KMS-11 (cell line): Measurements from ENCODE around the gene UQCRC2.
A peak's percentile ranks its signal among the peaks of the same experiment; 100 is the strongest.
"Not testable (repeated sequence)": the region's sequence is repeated elsewhere in the genome, so short reads cannot be mapped to it uniquely, and the experiment has no call there.

ENCODE experiments used
- H2AFZ ChIP-seq: fragments of 200-600 bp; sonication (generic); 2 replicates; pipeline ENCODE4 v1.6.1; 2016; ENCODE audit warnings: antibody characterized with exemption, mixed run types, low read depth
- H3K27ac ChIP-seq: fragments of 200-600 bp; sonication (generic); 2 replicates; pipeline ENCODE4 v1.6.1; 2016; ENCODE audit warnings: mild to moderate bottlenecking, mixed run types
- H3K27me3 ChIP-seq: fragments of 200-600 bp; sonication (generic); 2 replicates; pipeline ENCODE4 v1.6.1; 2017; ENCODE audit warnings: mild to moderate bottlenecking, low read depth, mixed run types, moderate library complexity; ENCODE audit not compliant: insufficient read depth
- H3K36me3 ChIP-seq: fragments of 200-600 bp; sonication (generic); 2 replicates; pipeline ENCODE4 v1.6.1; 2017; ENCODE audit warnings: mild to moderate bottlenecking, mixed run types; ENCODE audit not compliant: insufficient read depth
- H3K4me1 ChIP-seq: fragments of 200-600 bp; sonication (generic); 2 replicates; pipeline ENCODE4 v1.6.1; 2016; ENCODE audit warnings: mild to moderate bottlenecking, low read depth, mixed run types; ENCODE audit not compliant: poor library complexity, severe bottlenecking
- H3K4me2 ChIP-seq: fragments of 200-600 bp; sonication (generic); 2 replicates; pipeline ENCODE4 v1.7.0; 2016; ENCODE audit warnings: mild to moderate bottlenecking, mixed run types
- H3K4me3 ChIP-seq: fragments of 200-600 bp; sonication (generic); IDR thresholded peaks from 2 replicates; pipeline ENCODE4 v1.6.1; 2017; ENCODE audit warnings: low read depth, low read length, mixed read lengths; ENCODE audit not compliant: insufficient read depth
- H3K79me2 ChIP-seq: fragments of 200-600 bp; sonication (generic); 2 replicates; pipeline ENCODE4 v1.6.1; 2016; ENCODE audit warnings: low read depth, mixed run types; ENCODE audit not compliant: insufficient read depth
- H3K9ac ChIP-seq: fragments of 200-600 bp; sonication (generic); 2 replicates; pipeline ENCODE4 v1.6.1; 2016; ENCODE audit warnings: mild to moderate bottlenecking, mixed run types
- H4K20me1 ChIP-seq: fragments of 200-600 bp; sonication (generic); 2 replicates; pipeline ENCODE4 v1.6.1; 2016; ENCODE audit warnings: mild to moderate bottlenecking, mixed run types; ENCODE audit not compliant: insufficient read depth
- TF ChIP-seq, protein P1 (sequence below): fragments of 200-600 bp; sonication (generic); conservative IDR thresholded peaks from 2 replicates; pipeline ENCODE4 v1.6.1; 2017; ENCODE audit warnings: low read depth, mild to moderate bottlenecking, antibody characterized with exemption, low read length, moderate library complexity, mixed read lengths

Gene UQCRC2

DNA sequence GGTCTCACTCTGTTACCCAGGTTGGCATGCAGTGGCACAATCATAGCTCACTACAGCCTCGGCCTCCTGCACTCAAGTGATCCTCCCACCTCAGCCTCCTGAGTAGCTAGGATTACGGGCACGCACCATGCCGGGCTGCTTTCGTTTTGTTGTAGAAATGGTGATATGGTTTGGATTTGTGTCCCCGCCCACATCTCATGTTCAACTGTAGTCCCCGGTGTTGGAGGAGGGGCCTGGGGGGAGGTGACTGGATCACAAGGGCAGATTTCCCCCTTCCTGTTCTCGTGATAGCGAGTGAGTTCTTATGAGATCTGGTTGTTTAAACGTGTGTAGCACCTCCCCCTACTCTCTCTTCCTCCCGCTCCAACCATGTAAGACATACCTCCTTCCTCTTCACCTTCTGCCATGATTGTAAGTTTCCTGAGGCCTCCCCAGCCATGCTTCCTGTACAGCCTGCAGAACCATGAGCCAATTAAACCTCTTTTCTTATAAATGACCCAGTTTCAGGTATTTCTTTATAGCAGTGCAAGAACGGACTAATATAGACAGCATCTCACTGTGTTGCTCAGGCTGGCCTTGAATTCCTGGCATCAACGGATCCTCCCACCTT lies 41.8 kb downstream of the UQCRC2 start:
- Histone ChIP-seq H3K4me3 (no peak overlapping the region), H3K27me3 (no peaks in the 10 kb centered on the region), H3K9ac (no peak overlapping the region), H3K79me2 (no peaks in the 10 kb centered on the region), H3K4me2 (no peak overlapping the region), H4K20me1 (no peaks in the 10 kb centered on the region), H3K27ac (no peak overlapping the region), H3K36me3 (no peaks in the 10 kb centered on the region), H3K4me1 (no peaks in the 10 kb centered on the region), H2AFZ (no peak overlapping the region)
- TF ChIP-seq, protein P1, sequence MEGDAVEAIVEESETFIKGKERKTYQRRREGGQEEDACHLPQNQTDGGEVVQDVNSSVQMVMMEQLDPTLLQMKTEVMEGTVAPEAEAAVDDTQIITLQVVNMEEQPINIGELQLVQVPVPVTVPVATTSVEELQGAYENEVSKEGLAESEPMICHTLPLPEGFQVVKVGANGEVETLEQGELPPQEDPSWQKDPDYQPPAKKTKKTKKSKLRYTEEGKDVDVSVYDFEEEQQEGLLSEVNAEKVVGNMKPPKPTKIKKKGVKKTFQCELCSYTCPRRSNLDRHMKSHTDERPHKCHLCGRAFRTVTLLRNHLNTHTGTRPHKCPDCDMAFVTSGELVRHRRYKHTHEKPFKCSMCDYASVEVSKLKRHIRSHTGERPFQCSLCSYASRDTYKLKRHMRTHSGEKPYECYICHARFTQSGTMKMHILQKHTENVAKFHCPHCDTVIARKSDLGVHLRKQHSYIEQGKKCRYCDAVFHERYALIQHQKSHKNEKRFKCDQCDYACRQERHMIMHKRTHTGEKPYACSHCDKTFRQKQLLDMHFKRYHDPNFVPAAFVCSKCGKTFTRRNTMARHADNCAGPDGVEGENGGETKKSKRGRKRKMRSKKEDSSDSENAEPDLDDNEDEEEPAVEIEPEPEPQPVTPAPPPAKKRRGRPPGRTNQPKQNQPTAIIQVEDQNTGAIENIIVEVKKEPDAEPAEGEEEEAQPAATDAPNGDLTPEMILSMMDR = no peak

DNA sequence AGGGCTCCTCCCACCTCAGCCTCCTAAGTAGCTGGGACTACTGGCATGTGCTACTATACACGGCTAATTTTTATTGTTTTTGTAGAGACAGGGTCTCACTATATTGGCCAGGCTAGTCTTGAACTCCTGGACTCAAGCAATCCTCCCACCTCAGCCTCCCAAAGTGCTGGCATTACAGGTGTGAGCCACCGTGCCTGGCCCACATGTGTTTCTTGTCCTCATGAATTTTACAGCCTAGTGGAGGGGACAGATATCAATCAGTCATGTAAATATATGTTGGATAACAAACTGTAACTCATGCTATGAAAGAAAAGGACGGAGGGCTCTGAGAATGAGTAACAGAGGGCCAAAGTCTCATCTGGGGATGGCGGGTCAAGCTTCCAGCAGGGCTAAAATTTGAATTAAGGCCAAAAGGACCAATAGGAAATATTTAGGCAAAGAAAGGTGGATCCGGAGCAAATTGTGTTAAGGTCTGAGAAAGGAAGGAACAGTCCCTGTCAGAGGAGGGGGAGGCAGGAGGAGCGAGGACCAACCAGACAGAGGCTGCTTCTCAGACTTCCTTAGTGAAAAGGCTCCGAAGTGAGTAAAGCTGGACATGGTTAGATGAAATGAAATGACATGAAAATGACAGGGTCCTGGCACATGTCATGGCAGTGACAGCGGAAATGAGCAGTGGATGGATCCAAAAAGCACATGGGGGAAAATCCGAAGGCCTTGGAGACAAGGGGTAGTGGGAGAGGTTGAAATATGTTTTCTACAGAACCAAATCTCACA lies 43.9 kb downstream of the UQCRC2 start:
- TF ChIP-seq, protein P1 = no peak
- Histone ChIP-seq H3K4me1 (peaks cover 9% of the 10 kb centered on the region), H4K20me1 (no peaks in the 10 kb centered on the region), H3K79me2 (no peaks in the 10 kb centered on the region), H3K4me3 (no peak overlapping the region), H3K4me2 (no peak overlapping the region), H3K9ac (no peak overlapping the region), H3K36me3 (no peaks in the 10 kb centered on the region), H2AFZ (no peak overlapping the region), H3K27ac (no peak overlapping the region), H3K27me3 (no peaks in the 10 kb centered on the region)

DNA sequence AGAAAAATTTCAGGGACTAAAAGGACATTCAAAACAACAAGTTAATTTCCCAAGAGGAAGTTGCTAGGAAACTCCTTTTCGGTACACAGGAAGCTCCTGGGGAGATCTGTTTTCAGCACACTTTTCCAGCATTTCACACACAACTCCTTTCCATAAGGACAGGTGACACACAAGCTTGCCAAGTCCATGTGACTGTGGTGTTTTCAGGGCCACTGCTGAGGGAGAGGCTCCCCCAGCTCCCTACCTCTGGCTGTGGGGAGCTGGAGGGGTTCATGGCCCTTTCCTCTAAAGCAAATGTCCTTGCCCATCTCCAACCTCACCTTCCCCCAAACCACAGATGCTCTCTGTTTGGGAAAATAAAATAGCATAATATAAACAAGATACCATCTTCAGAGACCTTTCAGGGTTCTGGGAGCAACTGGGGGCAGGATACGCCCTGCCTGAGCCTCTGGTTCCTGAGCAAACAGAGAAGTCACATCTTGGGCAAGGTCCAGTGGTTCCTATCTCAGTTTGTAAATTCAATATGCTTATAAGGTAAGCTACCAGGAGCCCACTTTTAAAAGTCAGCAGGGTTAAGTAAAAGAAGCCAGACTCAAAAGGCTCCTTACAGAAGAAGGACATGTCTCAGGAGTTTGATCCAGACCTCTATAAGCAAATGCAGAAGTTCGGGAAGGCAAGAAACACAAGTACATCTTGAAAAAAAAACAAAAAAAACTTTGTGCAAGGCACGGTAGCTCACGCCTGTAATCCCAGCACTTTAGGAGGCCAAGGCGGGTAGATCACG lies 44.7 kb downstream of the UQCRC2 start:
- Histone ChIP-seq H4K20me1 (no peaks in the 10 kb centered on the region), H3K27me3 (no peaks in the 10 kb centered on the region), H3K27ac (no peak overlapping the region), H3K36me3 (no peaks in the 10 kb centered on the region), H3K4me3 (no peak overlapping the region), H3K4me1 (peaks cover 9% of the 10 kb centered on the region), H3K79me2 (no peaks in the 10 kb centered on the region), H3K9ac (no peak overlapping the region), H2AFZ (no peak overlapping the region), H3K4me2 (no peak overlapping the region)
- TF ChIP-seq, protein P1 = no peak

DNA sequence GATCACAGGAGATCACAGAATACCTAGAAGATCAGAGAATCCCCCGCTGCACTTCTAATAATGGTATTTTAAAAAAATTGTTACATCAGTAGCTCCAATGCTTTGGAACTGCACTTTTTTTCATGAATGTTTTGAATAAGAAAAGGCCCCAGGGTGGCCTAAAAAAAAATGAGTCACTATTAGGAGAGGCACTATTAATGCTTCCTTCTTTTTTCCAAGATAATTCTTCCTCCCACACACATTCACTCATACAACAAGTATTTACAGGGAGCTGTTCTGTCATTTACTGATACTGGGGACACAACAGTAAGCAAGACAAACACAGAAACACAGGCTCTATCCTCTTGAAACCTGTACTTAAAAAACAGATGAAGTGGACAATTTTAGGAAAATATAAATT lies 48.4 kb downstream of the UQCRC2 start:
- no peak overlapping the region for H3K4me3 ChIP-seq
- H3K4me2 ChIP-seq = peak overlapping the region; percentile 89
- H3K27ac ChIP-seq = no peak overlapping the region
- TF ChIP-seq, protein P1 = no peak
- no peaks in the 10 kb centered on the region for H3K36me3 ChIP-seq
- H2AFZ ChIP-seq = peak overlapping the region; percentile 87
- H3K9ac ChIP-seq = no peak overlapping the region
- H3K27me3 ChIP-seq = no peaks in the 10 kb centered on the region
- no peaks in the 10 kb centered on the region for H3K79me2 ChIP-seq
- H3K4me1 ChIP-seq = peaks cover 9% of the 10 kb centered on the region
- H4K20me1 ChIP-seq = no peaks in the 10 kb centered on the region

DNA sequence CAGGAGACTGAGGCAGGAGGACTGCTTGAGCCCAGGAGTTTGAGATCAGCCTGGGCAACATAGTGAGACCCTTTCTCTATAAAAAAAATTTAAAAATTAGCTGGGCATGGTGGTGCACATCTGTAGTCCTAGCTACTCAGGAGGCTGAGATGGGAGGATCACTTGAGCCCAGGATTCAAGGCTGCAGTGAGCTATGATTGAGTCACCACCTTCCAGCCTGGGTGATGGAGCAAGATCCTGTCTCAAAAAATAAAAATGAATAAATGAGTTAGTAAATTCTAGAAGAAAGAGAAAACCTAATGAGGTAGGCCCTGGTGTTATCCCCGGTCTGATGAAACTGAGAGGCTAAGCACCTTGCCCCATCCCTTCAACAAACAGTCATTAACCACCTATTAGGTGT lies 48.9 kb downstream of the UQCRC2 start:
- not testable (repeated sequence) for H3K4me2 ChIP-seq

More for the DNA sequence above, 48.9 kb downstream of the UQCRC2 start:
- H3K9ac ChIP-seq, H3K79me2 ChIP-seq, H2AFZ ChIP-seq, H3K4me3 ChIP-seq, H3K27ac ChIP-seq, H4K20me1 ChIP-seq, H3K36me3 ChIP-seq, H3K27me3 ChIP-seq: not testable (repeated sequence)
- H3K4me1 ChIP-seq = peaks cover 13% of the 10 kb centered on the region
